ENCODE data around the gene WDR3.
"Not testable (repeated sequence)": the region's sequence is repeated elsewhere in the genome, so short reads cannot be mapped to it uniquely, and the experiment has no call there.

WDR3 gene

DNA sequence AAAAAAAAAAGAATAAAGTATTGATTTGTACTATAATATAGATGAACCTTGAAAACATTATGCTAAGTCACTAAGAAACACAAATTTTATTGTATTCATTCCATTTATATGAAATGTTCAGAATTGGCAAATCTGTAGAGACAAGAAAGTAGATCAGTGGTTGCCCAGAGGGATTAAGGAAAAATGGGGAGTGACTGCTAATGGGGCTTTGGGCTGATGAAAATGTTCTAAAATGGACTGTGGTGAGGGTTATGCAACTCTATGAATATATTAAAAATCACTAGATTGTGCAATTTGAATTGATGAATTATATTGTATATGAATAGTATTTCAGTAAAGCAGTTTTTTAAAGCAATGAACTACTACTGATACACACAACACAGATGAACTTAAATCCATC is 10.2 kb upstream of the WDR3 start:
- DNase-seq (ENCODE audit: low read depth), result no peak
- TF ChIP-seq CTCF (IDR thresholded peaks at IDR 0.05; ENCODE audit: insufficient read depth, low read depth, low read length, missing control alignments), result no peak
- no peak overlapping the region for H3K4me3 ChIP-seq (ENCODE audit: low read depth, low read length)

- no peak overlapping the region for H3K4me3 ChIP-seq (ENCODE audit: low read depth, low read length)
- no peak for DNase-seq (ENCODE audit: low read depth)
- TF ChIP-seq CTCF (IDR thresholded peaks at IDR 0.05; ENCODE audit: insufficient read depth, low read depth, low read length, missing control alignments), result no peak
Measured at GRCh38 chr1:117921991-117922390, 7.5 kb upstream of the WDR3 start.

DNA sequence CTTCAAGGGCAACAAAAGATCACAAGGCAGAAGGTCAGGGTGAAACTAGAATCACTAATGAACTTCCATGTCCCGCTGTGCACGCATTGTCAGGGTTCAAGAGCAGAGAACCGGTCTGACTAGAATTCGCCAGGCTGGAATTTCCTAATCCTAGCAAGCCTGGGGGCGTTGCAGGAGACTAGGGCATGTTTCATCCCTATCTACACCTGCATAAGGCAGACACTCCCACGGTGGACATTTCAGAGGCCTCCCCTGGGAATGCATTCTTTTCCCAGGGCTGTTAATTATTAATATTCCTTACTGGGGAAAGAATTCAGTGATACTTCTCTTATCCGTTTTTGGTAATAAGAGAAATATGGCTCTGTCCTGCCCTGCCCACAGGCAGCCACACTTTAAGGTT is 6.8 kb upstream of the WDR3 start:
- not testable (repeated sequence) for DNase-seq (ENCODE audit: low read depth); H3K4me3 ChIP-seq (ENCODE audit: low read depth, low read length)

DNA sequence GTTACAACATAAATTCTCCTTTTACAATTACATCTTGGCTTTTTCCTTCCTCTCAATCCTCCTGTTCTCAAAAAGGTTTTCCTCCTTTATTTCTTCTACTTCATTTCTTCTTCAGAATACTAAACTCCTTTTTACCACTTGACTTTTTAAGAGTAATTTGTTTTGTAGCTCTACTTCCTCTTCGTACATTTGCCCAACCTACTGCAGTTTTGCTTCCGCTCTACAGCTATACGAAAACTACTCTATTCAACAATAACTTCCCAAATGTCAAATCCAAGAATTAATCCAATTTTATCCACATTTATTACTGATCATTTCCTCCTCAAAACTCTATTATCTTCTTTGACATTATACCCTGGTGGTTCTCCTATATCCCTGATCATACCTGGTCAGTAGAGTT is 3.6 kb upstream of the WDR3 start:
- no peak for DNase-seq (ENCODE audit: low read depth)
- H3K4me3 ChIP-seq (ENCODE audit: low read depth, low read length), result no peak overlapping the region
- no peak for TF ChIP-seq CTCF (IDR thresholded peaks at IDR 0.05; ENCODE audit: insufficient read depth, low read depth, low read length, missing control alignments)

GRCh38 chr1:117928881-117929342 is 627 bp upstream of the WDR3 start:
- TF ChIP-seq CTCF (IDR thresholded peaks at IDR 0.05; ENCODE audit: insufficient read depth, low read depth, low read length, missing control alignments), result peak; percentile 2
- H3K4me3 ChIP-seq (ENCODE audit: low read depth, low read length), result peak overlapping the region; percentile 74
- DNase-seq (ENCODE audit: low read depth), result peak; percentile 65

- no peak for DNase-seq (ENCODE audit: low read depth)
- peak overlapping the region; percentile 74 for H3K4me3 ChIP-seq (ENCODE audit: low read depth, low read length)
- TF ChIP-seq CTCF (IDR thresholded peaks at IDR 0.05; ENCODE audit: insufficient read depth, low read depth, low read length, missing control alignments), result no peak
Measured at GRCh38 chr1:117930173-117930447, 571 bp downstream of the WDR3 start.

GRCh38 chr1:117930484-117930883 is 945 bp downstream of the WDR3 start:
- no peak for DNase-seq (ENCODE audit: low read depth)
- peak overlapping the region; percentile 74 for H3K4me3 ChIP-seq (ENCODE audit: low read depth, low read length)
- TF ChIP-seq CTCF (IDR thresholded peaks at IDR 0.05; ENCODE audit: insufficient read depth, low read depth, low read length, missing control alignments), result no peak

- no peak for DNase-seq (ENCODE audit: low read depth)
- H3K4me3 ChIP-seq (ENCODE audit: low read depth, low read length), result no peak overlapping the region
- no peak for TF ChIP-seq CTCF (IDR thresholded peaks at IDR 0.05; ENCODE audit: insufficient read depth, low read depth, low read length, missing control alignments)
Measured at GRCh38 chr1:117932576-117932975, 3.0 kb downstream of the WDR3 start.
